ENCODE measurements around the gene ALPL.

Gene ALPL

DNA sequence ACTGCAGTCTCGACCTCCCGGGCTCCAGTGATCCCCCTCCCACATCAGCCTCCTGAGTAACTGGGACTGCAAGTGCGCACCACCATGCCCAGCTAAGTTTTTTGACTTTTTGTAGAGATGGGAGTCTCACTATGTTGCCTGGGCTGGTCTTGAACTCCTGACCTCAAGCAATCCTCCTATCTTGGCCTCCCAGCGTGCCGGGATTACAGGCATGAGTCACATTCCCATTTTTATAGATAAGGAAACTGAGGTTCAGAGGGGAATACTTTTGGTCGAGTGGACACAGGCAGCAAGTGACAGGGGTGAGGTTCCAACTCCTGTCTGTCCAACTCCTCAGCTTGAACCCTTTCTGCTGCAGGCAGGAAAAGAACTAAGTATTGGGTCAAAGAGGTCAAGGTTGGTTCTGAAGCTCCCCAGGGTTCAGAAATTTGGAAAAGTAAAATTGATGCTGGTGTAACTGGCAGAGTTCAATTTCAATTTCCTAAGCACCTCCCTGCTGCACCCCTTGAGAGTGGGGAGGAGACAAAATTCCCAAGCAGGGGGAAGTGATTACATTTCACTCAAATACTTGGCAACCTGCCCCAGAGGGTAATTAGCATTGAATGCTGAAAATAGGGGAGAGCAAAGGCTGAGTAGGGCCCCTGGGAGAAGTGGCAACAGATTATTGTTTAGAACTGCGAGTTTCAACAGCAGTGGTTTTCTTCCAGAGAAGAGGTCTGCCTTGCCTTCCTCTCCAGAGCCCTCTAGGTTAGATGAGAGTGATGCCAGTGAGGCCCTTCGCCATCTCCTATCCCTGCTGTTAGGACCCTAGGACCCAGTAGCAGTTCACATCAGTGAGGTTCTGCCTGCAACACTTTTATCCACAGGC lies 17.5 kb upstream of the ALPL start:
- Histone ChIP-seq H3K4me1 (ENCODE audit: control insufficient read depth in 2 of 2, insufficient read depth in 2 of 2, low read length in 2 of 2) (peaks cover 0 to 3% of the 10 kb centered on the region in 2 donors), H3K27me3 (ENCODE audit: control insufficient read depth in 2 of 2, insufficient read depth in 2 of 2, low read length in 2 of 2) (peaks cover 0 to 2% of the 10 kb centered on the region in 2 donors), H3K9me3 (ENCODE audit: control insufficient read depth in 2 of 2, low read length in 2 of 2) (no peaks in the 10 kb centered on the region), H3K36me3 (ENCODE audit: control insufficient read depth in 2 of 2, insufficient read depth in 2 of 2, low read length in 2 of 2) (no peaks in the 10 kb centered on the region), H3K4me3 (ENCODE audit: low read length in 2 of 2) (no peak overlapping the region), H3K27ac (ENCODE audit: low read depth in 2 of 2, low read length in 2 of 2) (no peak overlapping the region), H3K9ac (ENCODE audit: low read depth in 1 of 2, low read length in 2 of 2) (no peak overlapping the region)

DNA sequence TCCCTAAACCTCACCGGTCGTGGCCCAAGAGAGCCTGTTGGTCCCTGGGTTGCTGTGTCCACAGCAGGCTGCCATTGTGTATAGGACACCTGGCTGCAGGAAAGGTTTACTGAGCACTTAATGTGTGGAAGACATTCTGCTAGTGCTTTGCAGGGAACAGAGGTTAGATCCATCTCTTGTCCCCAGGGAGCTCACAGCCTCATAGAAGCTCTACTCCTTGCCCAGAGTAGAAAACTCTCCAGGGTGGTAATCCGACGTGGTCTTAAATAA lies 16.9 kb upstream of the ALPL start:
- H3K36me3 ChIP-seq (ENCODE audit: control insufficient read depth in 2 of 2, insufficient read depth in 2 of 2, low read length in 2 of 2), result no peaks in the 10 kb centered on the region

DNA sequence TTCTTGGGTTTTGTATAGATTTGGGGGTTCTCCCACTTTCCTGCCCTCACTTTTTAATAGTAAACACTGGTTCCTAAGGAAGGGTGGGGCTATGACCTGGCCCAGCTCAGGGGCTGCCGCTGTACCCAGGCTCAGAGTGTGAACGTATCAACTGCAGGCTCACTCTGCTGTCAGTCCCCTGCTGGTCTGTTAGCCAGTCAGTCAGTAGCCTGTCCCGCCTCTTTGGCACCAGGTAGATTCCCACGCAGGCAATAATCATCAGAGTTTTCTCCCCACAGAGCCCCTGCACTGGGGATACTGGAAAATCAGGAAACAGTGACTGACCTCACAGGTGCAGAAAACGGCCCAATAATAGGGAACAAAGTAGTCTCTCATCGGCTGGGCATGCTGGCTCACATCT lies 15.0 kb upstream of the ALPL start:
- H3K36me3 ChIP-seq (ENCODE audit: control insufficient read depth in 2 of 2, insufficient read depth in 2 of 2, low read length in 2 of 2), result no peaks in the 10 kb centered on the region
- no peaks in the 10 kb centered on the region for H3K9me3 ChIP-seq (ENCODE audit: control insufficient read depth in 2 of 2, low read length in 2 of 2)
- no peak overlapping the region for H3K9ac ChIP-seq (ENCODE audit: low read depth in 1 of 2, low read length in 2 of 2)
- H3K4me3 ChIP-seq (ENCODE audit: low read length in 2 of 2), result no peak overlapping the region
- H3K27me3 ChIP-seq (ENCODE audit: control insufficient read depth in 2 of 2, insufficient read depth in 2 of 2, low read length in 2 of 2), result peaks cover 0 to 2% of the 10 kb centered on the region in 2 donors
- H3K27ac ChIP-seq (ENCODE audit: low read depth in 2 of 2, low read length in 2 of 2), result no peak overlapping the region
- H3K4me1 ChIP-seq (ENCODE audit: control insufficient read depth in 2 of 2, insufficient read depth in 2 of 2, low read length in 2 of 2), result peaks cover 0 to 3% of the 10 kb centered on the region in 2 donors

More for the DNA sequence above, 16.9 kb upstream of the ALPL start:
- Histone ChIP-seq H3K27me3 (ENCODE audit: control insufficient read depth in 2 of 2, insufficient read depth in 2 of 2, low read length in 2 of 2) (peaks cover 0 to 2% of the 10 kb centered on the region in 2 donors), H3K4me3 (ENCODE audit: low read length in 2 of 2) (no peak overlapping the region), H3K27ac (ENCODE audit: low read depth in 2 of 2, low read length in 2 of 2) (no peak overlapping the region), H3K9ac (ENCODE audit: low read depth in 1 of 2, low read length in 2 of 2) (no peak overlapping the region), H3K9me3 (ENCODE audit: control insufficient read depth in 2 of 2, low read length in 2 of 2) (no peaks in the 10 kb centered on the region), H3K4me1 (ENCODE audit: control insufficient read depth in 2 of 2, insufficient read depth in 2 of 2, low read length in 2 of 2) (peaks cover 0 to 3% of the 10 kb centered on the region in 2 donors)

DNA sequence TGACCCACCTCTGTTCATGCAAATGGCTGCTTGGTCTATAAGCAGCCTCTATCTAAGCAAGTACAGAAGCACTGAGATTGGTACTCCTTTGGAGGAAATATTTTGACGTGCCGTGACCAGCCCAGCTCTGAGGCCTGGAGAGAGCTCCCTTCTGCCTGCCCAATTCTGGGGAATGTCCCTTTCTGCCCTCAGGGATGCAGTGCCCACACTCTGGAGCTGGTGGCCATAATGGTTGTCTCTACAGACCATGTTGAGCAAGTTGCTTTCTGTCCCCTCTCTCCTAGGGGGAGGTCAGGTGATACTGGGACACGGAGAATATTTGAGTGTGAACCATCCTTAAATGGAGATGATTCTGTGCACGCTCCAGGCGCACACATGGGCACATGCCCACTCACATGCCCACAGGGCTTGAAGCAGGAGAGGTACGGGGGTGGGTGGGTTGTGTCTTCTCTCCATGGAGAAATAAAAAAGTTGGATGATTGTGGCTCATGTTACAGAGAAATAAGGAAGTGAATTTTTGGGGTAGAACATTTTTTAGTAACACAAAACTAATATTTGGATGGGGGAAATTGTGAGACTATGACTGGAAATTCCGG lies 13.9 kb upstream of the ALPL start:
- H3K9ac ChIP-seq (ENCODE audit: low read depth in 1 of 2, low read length in 2 of 2), result no peak overlapping the region
- no peaks in the 10 kb centered on the region for H3K9me3 ChIP-seq (ENCODE audit: control insufficient read depth in 2 of 2, low read length in 2 of 2)
- peaks cover 0 to 2% of the 10 kb centered on the region in 2 donors for H3K27me3 ChIP-seq (ENCODE audit: control insufficient read depth in 2 of 2, insufficient read depth in 2 of 2, low read length in 2 of 2)
- peaks cover 0 to 3% of the 10 kb centered on the region in 2 donors for H3K4me1 ChIP-seq (ENCODE audit: control insufficient read depth in 2 of 2, insufficient read depth in 2 of 2, low read length in 2 of 2)
- no peaks in the 10 kb centered on the region for H3K36me3 ChIP-seq (ENCODE audit: control insufficient read depth in 2 of 2, insufficient read depth in 2 of 2, low read length in 2 of 2)
- no peak overlapping the region for H3K27ac ChIP-seq (ENCODE audit: low read depth in 2 of 2, low read length in 2 of 2)
- H3K4me3 ChIP-seq (ENCODE audit: low read length in 2 of 2), result no peak overlapping the region

DNA sequence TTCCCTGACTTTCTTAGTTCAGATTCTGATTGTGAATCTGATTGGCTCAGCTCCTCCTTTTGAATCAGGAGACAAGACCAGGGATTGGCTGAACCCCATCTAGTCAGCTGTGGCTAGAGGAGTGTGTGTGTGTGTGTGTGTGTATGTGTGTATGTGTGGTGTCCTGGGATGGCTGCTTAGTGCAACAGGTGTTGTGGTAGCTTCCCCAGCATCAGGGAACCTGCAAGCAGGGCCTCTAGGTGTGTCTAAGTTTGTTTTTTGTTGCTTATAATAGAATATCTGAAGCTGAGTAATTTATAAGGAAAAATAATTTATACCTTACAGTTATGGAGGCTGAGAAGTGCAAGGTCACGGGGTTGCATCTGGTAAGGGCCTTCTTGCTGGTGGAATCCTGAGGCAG lies 13.2 kb upstream of the ALPL start:
- H3K27me3 ChIP-seq (ENCODE audit: control insufficient read depth in 2 of 2, insufficient read depth in 2 of 2, low read length in 2 of 2), result no peaks in the 10 kb centered on the region
- H3K27ac ChIP-seq (ENCODE audit: low read depth in 2 of 2, low read length in 2 of 2), result no peak overlapping the region
- H3K4me1 ChIP-seq (ENCODE audit: control insufficient read depth in 2 of 2, insufficient read depth in 2 of 2, low read length in 2 of 2), result peaks cover 0 to 3% of the 10 kb centered on the region in 2 donors
- H3K36me3 ChIP-seq (ENCODE audit: control insufficient read depth in 2 of 2, insufficient read depth in 2 of 2, low read length in 2 of 2), result no peaks in the 10 kb centered on the region
- no peak overlapping the region for H3K4me3 ChIP-seq (ENCODE audit: low read length in 2 of 2)
- H3K9ac ChIP-seq (ENCODE audit: low read depth in 1 of 2, low read length in 2 of 2), result no peak overlapping the region
- no peaks in the 10 kb centered on the region for H3K9me3 ChIP-seq (ENCODE audit: control insufficient read depth in 2 of 2, low read length in 2 of 2)

DNA sequence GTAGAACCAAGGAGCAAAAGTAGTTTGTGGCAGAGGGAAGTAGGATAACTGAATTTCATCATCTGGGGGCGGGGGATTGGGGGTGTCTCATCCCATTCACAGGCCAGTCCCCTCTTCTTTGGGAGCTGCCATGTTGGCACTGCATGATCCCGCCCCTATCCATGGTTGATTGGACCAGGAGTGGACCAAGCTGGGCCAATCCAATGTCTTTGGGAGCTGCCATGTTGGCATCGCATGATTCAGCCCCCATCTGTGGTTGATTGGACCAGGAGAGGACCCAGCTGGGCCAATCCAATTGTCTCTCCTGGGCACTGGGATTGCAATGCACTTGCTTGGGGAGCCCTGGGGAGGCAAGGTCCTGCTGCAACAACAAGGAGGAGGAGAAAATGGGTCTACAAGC lies 12.3 kb upstream of the ALPL start:
- H3K9ac ChIP-seq (ENCODE audit: low read depth in 1 of 2, low read length in 2 of 2), result no peak overlapping the region
- H3K4me3 ChIP-seq (ENCODE audit: low read length in 2 of 2), result no peak overlapping the region
- H3K27me3 ChIP-seq (ENCODE audit: control insufficient read depth in 2 of 2, insufficient read depth in 2 of 2, low read length in 2 of 2), result no peaks in the 10 kb centered on the region
- H3K9me3 ChIP-seq (ENCODE audit: control insufficient read depth in 2 of 2, low read length in 2 of 2), result no peaks in the 10 kb centered on the region
- no peaks in the 10 kb centered on the region for H3K36me3 ChIP-seq (ENCODE audit: control insufficient read depth in 2 of 2, insufficient read depth in 2 of 2, low read length in 2 of 2)
- no peaks in the 10 kb centered on the region for H3K4me1 ChIP-seq (ENCODE audit: control insufficient read depth in 2 of 2, insufficient read depth in 2 of 2, low read length in 2 of 2)
- H3K27ac ChIP-seq (ENCODE audit: low read depth in 2 of 2, low read length in 2 of 2), result no peak overlapping the region

DNA sequence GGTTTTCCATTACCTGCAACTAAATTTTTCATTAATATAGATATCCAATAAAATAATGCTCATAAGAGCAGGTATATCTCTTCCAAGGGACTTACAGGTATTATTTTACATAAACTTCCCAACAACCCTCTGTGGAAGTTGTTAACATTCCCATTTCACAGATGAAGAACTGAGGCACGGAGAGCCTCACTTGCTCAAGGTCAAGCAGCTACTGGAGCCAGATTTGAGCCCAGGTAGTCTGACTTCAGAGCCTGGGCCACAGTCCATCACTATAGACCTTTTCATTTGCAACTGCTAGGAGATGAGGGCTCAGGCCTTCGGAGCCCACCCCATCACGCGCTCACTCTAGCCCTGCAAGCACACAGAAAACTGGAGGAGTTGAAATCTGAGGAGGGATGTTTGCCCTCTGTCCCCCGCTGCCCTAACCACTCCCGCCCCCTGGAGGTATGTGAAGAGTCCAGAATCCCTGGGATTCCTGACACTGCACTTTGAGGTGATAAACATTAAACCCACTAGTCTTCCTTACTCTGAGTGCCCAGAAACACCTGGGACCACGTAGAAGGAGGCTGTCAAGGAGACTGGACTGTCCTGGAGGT lies 11.7 kb upstream of the ALPL start:
- Histone ChIP-seq H3K9me3 (ENCODE audit: control insufficient read depth in 2 of 2, low read length in 2 of 2) (no peaks in the 10 kb centered on the region), H3K27ac (ENCODE audit: low read depth in 2 of 2, low read length in 2 of 2) (no peak overlapping the region), H3K4me1 (ENCODE audit: control insufficient read depth in 2 of 2, insufficient read depth in 2 of 2, low read length in 2 of 2) (no peaks in the 10 kb centered on the region), H3K9ac (ENCODE audit: low read depth in 1 of 2, low read length in 2 of 2) (no peak overlapping the region), H3K36me3 (ENCODE audit: control insufficient read depth in 2 of 2, insufficient read depth in 2 of 2, low read length in 2 of 2) (no peaks in the 10 kb centered on the region), H3K27me3 (ENCODE audit: control insufficient read depth in 2 of 2, insufficient read depth in 2 of 2, low read length in 2 of 2) (no peaks in the 10 kb centered on the region), H3K4me3 (ENCODE audit: low read length in 2 of 2) (no peak overlapping the region)

DNA sequence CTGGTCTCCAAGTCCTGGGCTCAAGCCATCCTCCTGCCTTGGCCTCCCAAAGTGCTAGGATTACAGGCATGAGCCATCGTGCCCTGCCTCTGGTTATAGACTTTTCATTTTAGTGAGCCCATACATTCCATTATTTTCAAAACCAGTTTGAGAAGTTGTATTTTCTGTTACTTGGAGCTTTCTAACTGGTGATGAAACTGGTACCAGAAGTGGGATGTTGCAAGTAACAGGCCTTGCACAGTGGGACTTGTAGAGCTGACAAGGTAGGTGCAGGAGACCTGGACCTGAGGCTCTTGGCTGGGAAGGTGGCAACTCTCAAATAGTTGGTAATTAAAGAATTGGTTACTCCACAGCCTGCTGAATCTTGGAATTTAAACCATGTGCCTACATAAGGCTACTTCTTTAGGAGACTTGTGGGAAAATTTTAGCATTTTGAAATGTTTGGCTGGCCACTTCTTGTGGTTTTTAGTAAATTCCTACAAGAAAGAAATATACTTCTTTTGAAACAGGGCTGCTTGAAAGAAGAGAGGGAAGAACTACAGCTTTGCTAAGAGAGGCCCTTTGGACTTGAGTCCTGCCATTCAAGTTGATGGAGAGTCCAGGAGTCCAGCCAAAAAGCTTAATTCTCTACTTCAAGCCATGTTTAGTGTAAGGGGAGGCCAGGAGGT lies 9.8 kb upstream of the ALPL start:
- Histone ChIP-seq H3K36me3 (ENCODE audit: control insufficient read depth in 2 of 2, insufficient read depth in 2 of 2, low read length in 2 of 2) (no peaks in the 10 kb centered on the region), H3K4me1 (ENCODE audit: control insufficient read depth in 2 of 2, insufficient read depth in 2 of 2, low read length in 2 of 2) (no peaks in the 10 kb centered on the region), H3K4me3 (ENCODE audit: low read length in 2 of 2) (no peak overlapping the region), H3K27me3 (ENCODE audit: control insufficient read depth in 2 of 2, insufficient read depth in 2 of 2, low read length in 2 of 2) (no peaks in the 10 kb centered on the region), H3K9ac (ENCODE audit: low read depth in 1 of 2, low read length in 2 of 2) (no peak overlapping the region), H3K9me3 (ENCODE audit: control insufficient read depth in 2 of 2, low read length in 2 of 2) (no peaks in the 10 kb centered on the region), H3K27ac (ENCODE audit: low read depth in 2 of 2, low read length in 2 of 2) (no peak overlapping the region)

DNA sequence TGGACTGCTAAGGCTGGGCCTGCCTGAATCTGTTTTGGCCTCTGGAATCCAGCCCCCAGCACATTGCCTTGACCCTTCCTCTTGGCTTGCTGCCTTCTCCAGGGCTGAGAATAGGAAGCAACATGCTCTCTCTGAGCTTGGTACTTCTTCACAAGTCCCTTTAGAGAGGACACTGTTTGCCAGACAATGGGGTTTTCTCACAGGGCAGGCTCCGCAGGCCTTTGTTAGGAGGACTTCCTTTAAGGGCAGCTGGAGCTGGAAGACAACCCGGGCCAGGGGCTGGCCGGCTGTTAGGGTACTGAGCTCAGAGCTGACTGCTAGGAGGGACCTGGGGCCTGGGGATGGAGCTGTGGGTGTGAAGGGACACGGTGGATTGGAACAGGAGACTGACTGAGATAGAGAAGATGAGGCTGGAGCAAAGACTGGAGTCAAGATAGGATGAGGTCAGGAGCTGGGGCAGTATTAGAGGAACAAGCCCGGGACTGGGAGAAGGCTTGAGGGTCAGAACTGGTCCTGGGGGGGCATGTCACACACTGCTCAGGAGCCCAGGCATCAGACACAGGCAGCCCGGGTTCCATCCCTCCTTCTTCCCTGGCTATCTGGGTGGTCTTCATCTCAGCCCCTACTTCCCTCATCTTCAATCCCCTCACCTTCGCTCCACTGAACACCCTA lies 5.4 kb upstream of the ALPL start:
- H3K27me3 ChIP-seq (ENCODE audit: control insufficient read depth in 2 of 2, insufficient read depth in 2 of 2, low read length in 2 of 2), result peaks cover 9 to 15% of the 10 kb centered on the region in 2 donors
- H3K4me3 ChIP-seq (ENCODE audit: low read length in 2 of 2), result no peak overlapping the region
- no peaks in the 10 kb centered on the region for H3K36me3 ChIP-seq (ENCODE audit: control insufficient read depth in 2 of 2, insufficient read depth in 2 of 2, low read length in 2 of 2)
- no peak overlapping the region for H3K27ac ChIP-seq (ENCODE audit: low read depth in 2 of 2, low read length in 2 of 2)
- H3K4me1 ChIP-seq (ENCODE audit: control insufficient read depth in 2 of 2, insufficient read depth in 2 of 2, low read length in 2 of 2), result peaks cover 0 to 2% of the 10 kb centered on the region in 2 donors
- no peaks in the 10 kb centered on the region for H3K9me3 ChIP-seq (ENCODE audit: control insufficient read depth in 2 of 2, low read length in 2 of 2)
- H3K9ac ChIP-seq (ENCODE audit: low read depth in 1 of 2, low read length in 2 of 2), result no peak overlapping the region
